Measurements from ENCODE around the gene LYSMD4.
"Not testable (repeated sequence)": the region's sequence is repeated elsewhere in the genome, so short reads cannot be mapped to it uniquely, and the experiment has no call there.

LYSMD4 gene

GRCh38 chr15:99733268-99734039 is at the start of gene LYSMD4:
Gene LYSMD4 (minus strand): TSS chr15:99733437. CDS start chr15:99731999, 1,438 bp downstream.
- Histone ChIP-seq H3K27me3 (peaks cover 17% of the 10 kb centered on the region), H3K36me3 (no peaks in the 10 kb centered on the region), H3K4me1 (ENCODE audit: control insufficient read depth in 1 of 2, insufficient read depth in 1 of 2, low read depth in 1 of 2, low read length in 1 of 2) (peaks cover 21 to 22% of the 10 kb centered on the region in 2 experiments), H3K4me3 (ENCODE audit: low read depth in 1 of 2, low read length in 1 of 2) (peak within 1 kb of the TSS; percentile 85 to 94), H3K27ac (peak within 1 kb of the TSS; percentile 47), H3K9me3 (no peaks in the 10 kb centered on the region)
- peak; percentile 35 for TF ChIP-seq CTCF (IDR thresholded peaks at IDR 0.05)

GRCh38 chr15:99782029-99782428 is 48.8 kb upstream of the LYSMD4 start:
- not testable (repeated sequence) for H3K36me3 ChIP-seq, H3K9me3 ChIP-seq

GRCh38 chr15:99777144-99777543 is 43.9 kb upstream of the LYSMD4 start:
- no peak for TF ChIP-seq CTCF (IDR thresholded peaks at IDR 0.05)
- Histone ChIP-seq H3K27me3 (no peaks in the 10 kb centered on the region), H3K4me3 (ENCODE audit: low read depth in 1 of 2, low read length in 1 of 2) (no peak overlapping the region), H3K27ac (no peak overlapping the region), H3K9me3 (no peaks in the 10 kb centered on the region), H3K36me3 (no peaks in the 10 kb centered on the region), H3K4me1 (ENCODE audit: control insufficient read depth in 1 of 2, insufficient read depth in 1 of 2, low read depth in 1 of 2, low read length in 1 of 2) (peaks cover 0 to 6% of the 10 kb centered on the region in 2 experiments)

More at GRCh38 chr15:99782029-99782428, 48.8 kb upstream of the LYSMD4 start:
- not testable (repeated sequence) for H3K27ac ChIP-seq; H3K4me3 ChIP-seq (ENCODE audit: low read depth in 1 of 2, low read length in 1 of 2); H3K4me1 ChIP-seq (ENCODE audit: control insufficient read depth in 1 of 2, insufficient read depth in 1 of 2, low read depth in 1 of 2, low read length in 1 of 2); H3K27me3 ChIP-seq

- TF ChIP-seq CTCF (IDR thresholded peaks at IDR 0.05) = no peak
- H3K4me3 ChIP-seq (ENCODE audit: low read depth in 1 of 2, low read length in 1 of 2) = no peak overlapping the region
Measured at GRCh38 chr15:99764522-99764921, 31.3 kb upstream of the LYSMD4 start.

GRCh38 chr15:99763827-99764226 is 30.6 kb upstream of the LYSMD4 start:
- no peak overlapping the region for H3K27ac ChIP-seq
- H3K4me3 ChIP-seq (ENCODE audit: low read depth in 1 of 2, low read length in 1 of 2) = no peak overlapping the region
- H3K27me3 ChIP-seq = no peaks in the 10 kb centered on the region
- TF ChIP-seq CTCF (IDR thresholded peaks at IDR 0.05) = no peak
- no peaks in the 10 kb centered on the region for H3K4me1 ChIP-seq (ENCODE audit: control insufficient read depth in 1 of 2, insufficient read depth in 1 of 2, low read depth in 1 of 2, low read length in 1 of 2)
- no peaks in the 10 kb centered on the region for H3K9me3 ChIP-seq
- H3K36me3 ChIP-seq = no peaks in the 10 kb centered on the region

More at GRCh38 chr15:99764522-99764921, 31.3 kb upstream of the LYSMD4 start:
- no peak overlapping the region for H3K27ac ChIP-seq
- no peaks in the 10 kb centered on the region for H3K27me3 ChIP-seq
- no peaks in the 10 kb centered on the region for H3K9me3 ChIP-seq
- no peaks in the 10 kb centered on the region for H3K4me1 ChIP-seq (ENCODE audit: control insufficient read depth in 1 of 2, insufficient read depth in 1 of 2, low read depth in 1 of 2, low read length in 1 of 2)
- H3K36me3 ChIP-seq = no peaks in the 10 kb centered on the region

- no peak overlapping the region for H3K27ac ChIP-seq
- H3K9me3 ChIP-seq = no peaks in the 10 kb centered on the region
- H3K4me1 ChIP-seq (ENCODE audit: control insufficient read depth in 1 of 2, insufficient read depth in 1 of 2, low read depth in 1 of 2, low read length in 1 of 2) = no peaks in the 10 kb centered on the region
- H3K27me3 ChIP-seq = no peaks in the 10 kb centered on the region
- no peak for TF ChIP-seq CTCF (IDR thresholded peaks at IDR 0.05)
- no peaks in the 10 kb centered on the region for H3K36me3 ChIP-seq
- no peak overlapping the region for H3K4me3 ChIP-seq (ENCODE audit: low read depth in 1 of 2, low read length in 1 of 2)
Measured at GRCh38 chr15:99762288-99762687, 29.1 kb upstream of the LYSMD4 start.
